ENCODE data around the gene OSBP.
A peak's percentile ranks its signal among the peaks of the same experiment; 100 is the strongest.

OSBP gene

GRCh38 chr11:59553323-59553722, 62.3 kb downstream of the OSBP start:
- TF ChIP-seq POLR2AphosphoS5 (IDR thresholded peaks at IDR 0.05; ENCODE audit: low read depth) (no peak), GABPA (IDR thresholded peaks at IDR 0.05; ENCODE audit: low read depth) (no peak), SPI1 (IDR thresholded peaks at IDR 0.05; ENCODE audit: borderline replicate concordance, low read depth) (no peak)
- TF ChIP-seq, protein P1, sequence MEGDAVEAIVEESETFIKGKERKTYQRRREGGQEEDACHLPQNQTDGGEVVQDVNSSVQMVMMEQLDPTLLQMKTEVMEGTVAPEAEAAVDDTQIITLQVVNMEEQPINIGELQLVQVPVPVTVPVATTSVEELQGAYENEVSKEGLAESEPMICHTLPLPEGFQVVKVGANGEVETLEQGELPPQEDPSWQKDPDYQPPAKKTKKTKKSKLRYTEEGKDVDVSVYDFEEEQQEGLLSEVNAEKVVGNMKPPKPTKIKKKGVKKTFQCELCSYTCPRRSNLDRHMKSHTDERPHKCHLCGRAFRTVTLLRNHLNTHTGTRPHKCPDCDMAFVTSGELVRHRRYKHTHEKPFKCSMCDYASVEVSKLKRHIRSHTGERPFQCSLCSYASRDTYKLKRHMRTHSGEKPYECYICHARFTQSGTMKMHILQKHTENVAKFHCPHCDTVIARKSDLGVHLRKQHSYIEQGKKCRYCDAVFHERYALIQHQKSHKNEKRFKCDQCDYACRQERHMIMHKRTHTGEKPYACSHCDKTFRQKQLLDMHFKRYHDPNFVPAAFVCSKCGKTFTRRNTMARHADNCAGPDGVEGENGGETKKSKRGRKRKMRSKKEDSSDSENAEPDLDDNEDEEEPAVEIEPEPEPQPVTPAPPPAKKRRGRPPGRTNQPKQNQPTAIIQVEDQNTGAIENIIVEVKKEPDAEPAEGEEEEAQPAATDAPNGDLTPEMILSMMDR (IDR thresholded peaks at IDR 0.05; ENCODE audit: insufficient read depth, low read length), result no peak
- Histone ChIP-seq H3K4me3 (replicated peaks; ENCODE audit: insufficient read depth, low read length) (no peak overlapping the region), H3K27ac (replicated peaks) (no peak overlapping the region), H3K27me3 (ENCODE audit: insufficient read depth, poor library complexity, severe bottlenecking) (no peaks in the 10 kb centered on the region)
- no peak for DNase-seq (ENCODE audit: low read depth in 1 of 2, low spot score in 1 of 2)

GRCh38 chr11:59552844-59553243, 62.7 kb downstream of the OSBP start:
- TF ChIP-seq POLR2AphosphoS5 (IDR thresholded peaks at IDR 0.05; ENCODE audit: low read depth) (no peak), GABPA (IDR thresholded peaks at IDR 0.05; ENCODE audit: low read depth) (no peak), SPI1 (IDR thresholded peaks at IDR 0.05; ENCODE audit: borderline replicate concordance, low read depth) (no peak)
- TF ChIP-seq, protein P2, sequence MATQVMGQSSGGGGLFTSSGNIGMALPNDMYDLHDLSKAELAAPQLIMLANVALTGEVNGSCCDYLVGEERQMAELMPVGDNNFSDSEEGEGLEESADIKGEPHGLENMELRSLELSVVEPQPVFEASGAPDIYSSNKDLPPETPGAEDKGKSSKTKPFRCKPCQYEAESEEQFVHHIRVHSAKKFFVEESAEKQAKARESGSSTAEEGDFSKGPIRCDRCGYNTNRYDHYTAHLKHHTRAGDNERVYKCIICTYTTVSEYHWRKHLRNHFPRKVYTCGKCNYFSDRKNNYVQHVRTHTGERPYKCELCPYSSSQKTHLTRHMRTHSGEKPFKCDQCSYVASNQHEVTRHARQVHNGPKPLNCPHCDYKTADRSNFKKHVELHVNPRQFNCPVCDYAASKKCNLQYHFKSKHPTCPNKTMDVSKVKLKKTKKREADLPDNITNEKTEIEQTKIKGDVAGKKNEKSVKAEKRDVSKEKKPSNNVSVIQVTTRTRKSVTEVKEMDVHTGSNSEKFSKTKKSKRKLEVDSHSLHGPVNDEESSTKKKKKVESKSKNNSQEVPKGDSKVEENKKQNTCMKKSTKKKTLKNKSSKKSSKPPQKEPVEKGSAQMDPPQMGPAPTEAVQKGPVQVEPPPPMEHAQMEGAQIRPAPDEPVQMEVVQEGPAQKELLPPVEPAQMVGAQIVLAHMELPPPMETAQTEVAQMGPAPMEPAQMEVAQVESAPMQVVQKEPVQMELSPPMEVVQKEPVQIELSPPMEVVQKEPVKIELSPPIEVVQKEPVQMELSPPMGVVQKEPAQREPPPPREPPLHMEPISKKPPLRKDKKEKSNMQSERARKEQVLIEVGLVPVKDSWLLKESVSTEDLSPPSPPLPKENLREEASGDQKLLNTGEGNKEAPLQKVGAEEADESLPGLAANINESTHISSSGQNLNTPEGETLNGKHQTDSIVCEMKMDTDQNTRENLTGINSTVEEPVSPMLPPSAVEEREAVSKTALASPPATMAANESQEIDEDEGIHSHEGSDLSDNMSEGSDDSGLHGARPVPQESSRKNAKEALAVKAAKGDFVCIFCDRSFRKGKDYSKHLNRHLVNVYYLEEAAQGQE (IDR thresholded peaks at IDR 0.05; ENCODE audit: insufficient replicate concordance, low read depth), result no peak
- TF ChIP-seq, protein P1 (IDR thresholded peaks at IDR 0.05; ENCODE audit: insufficient read depth, low read length), result no peak
- Histone ChIP-seq H3K4me3 (replicated peaks; ENCODE audit: insufficient read depth, low read length) (no peak overlapping the region), H3K27ac (replicated peaks) (no peak overlapping the region), H3K27me3 (ENCODE audit: insufficient read depth, poor library complexity, severe bottlenecking) (no peaks in the 10 kb centered on the region)
- DNase-seq (ENCODE audit: low read depth in 1 of 2, low spot score in 1 of 2), result no peak

DNA sequence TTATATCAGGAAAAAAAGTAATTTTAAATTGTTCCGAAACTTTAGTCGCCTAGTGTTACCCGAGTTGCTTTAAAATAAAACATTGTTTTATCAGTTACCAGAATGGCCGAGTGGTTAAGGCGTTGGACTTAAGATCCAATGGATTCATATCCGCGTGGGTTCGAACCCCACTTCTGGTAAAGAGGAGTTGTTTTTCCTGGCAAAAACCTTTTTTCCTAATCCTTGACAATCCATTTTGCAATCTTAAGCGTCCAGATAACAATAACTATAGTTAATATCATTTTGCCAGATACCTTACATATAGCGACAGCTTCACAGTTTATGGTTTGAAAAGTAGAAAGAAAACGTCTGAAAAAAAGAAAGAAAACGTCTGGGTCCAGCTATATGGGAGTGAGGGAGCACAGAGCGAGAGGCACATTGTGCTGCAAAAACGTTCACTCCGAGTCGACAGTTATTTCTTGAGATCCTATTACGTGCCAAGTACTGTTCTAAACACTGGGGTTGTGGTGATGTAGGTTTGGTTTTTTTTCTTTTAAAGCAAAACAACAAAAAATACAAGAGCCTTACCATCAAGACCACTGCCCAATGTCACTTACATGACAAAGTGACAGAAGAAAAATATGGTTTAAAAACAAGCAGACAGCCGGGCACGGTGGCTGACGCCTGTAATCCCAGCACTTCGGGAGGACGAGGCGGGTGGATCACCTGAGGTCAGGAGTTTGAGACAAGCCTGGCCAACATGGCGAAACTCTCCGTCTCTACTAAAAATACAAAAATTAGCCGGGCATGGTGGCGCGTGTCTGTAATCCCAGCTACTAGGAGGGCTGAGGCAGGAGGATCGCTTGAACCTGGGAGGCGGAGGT, 63.7 kb downstream of the OSBP start:
- peak overlapping the region; percentile 61 for H3K4me3 ChIP-seq (replicated peaks; ENCODE audit: insufficient read depth, low read length)
- H3K27me3 ChIP-seq (ENCODE audit: insufficient read depth, poor library complexity, severe bottlenecking), result no peaks in the 10 kb centered on the region
- DNase-seq (ENCODE audit: low read depth in 1 of 2, low spot score in 1 of 2), result no peak
- peak overlapping the region; percentile 83 for H3K27ac ChIP-seq (replicated peaks)
- TF ChIP-seq GABPA (IDR thresholded peaks at IDR 0.05; ENCODE audit: low read depth), result no peak
- TF ChIP-seq, protein P1 (IDR thresholded peaks at IDR 0.05; ENCODE audit: insufficient read depth, low read length), result no peak
- TF ChIP-seq POLR2AphosphoS5 (IDR thresholded peaks at IDR 0.05; ENCODE audit: low read depth), result no peak
- TF ChIP-seq, protein P2 (IDR thresholded peaks at IDR 0.05; ENCODE audit: insufficient replicate concordance, low read depth), result no peak
- TF ChIP-seq SPI1 (IDR thresholded peaks at IDR 0.05; ENCODE audit: borderline replicate concordance, low read depth), result no peak
